GM12878 (cell line): ENCODE results near the gene SH2B3. TPM values are rescaled to one million over a fixed set of nuclear protein-coding genes. Genes with fewer than 3 reads are reported as not detected.

Experiments used
- FOXM1 ChIP-seq: IDR thresholded peaks from 2 replicates; pipeline ENCODE4 v1.6.1; 2012; ENCODE audit warnings: low read depth, mild to moderate bottlenecking, inconsistent platforms, low read length, moderate library complexity
- IRF4 ChIP-seq: IDR thresholded peaks from 2 replicates; pipeline ENCODE4 v1.6.1; 2011; ENCODE audit warnings: low read depth, low read length
- MEF2A ChIP-seq: IDR thresholded peaks from 2 replicates; pipeline ENCODE4 v1.6.1; 2011; ENCODE audit warnings: low read depth, mild to moderate bottlenecking, low read length, moderate library complexity; ENCODE audit not compliant: insufficient read depth
- NFYA ChIP-seq: IDR thresholded peaks from 2 replicates; pipeline ENCODE4 v1.6.1; 2011; ENCODE audit warnings: low read depth, mild to moderate bottlenecking, low read length, improper control_type of control experiment, borderline replicate concordance
- NR2C1 ChIP-seq: fragments of 450-650 bp; IDR thresholded peaks from 2 replicates; pipeline ENCODE4 v1.6.1; 2017; ENCODE audit warnings: antibody characterized with exemption, mild to moderate bottlenecking, moderate library complexity
- PAX8 ChIP-seq: fragments of 450-650 bp; IDR thresholded peaks from 2 replicates; pipeline ENCODE4 v1.6.1; 2017; ENCODE audit warnings: mild to moderate bottlenecking, moderate library complexity
- SMAD5 ChIP-seq: IDR thresholded peaks from 2 replicates; pipeline ENCODE4 v1.6.1; 2016; ENCODE audit warnings: antibody characterized with exemption, low read depth
- SRF ChIP-seq, 2 experiments: IDR thresholded peaks; 2 replicates each; pipeline ENCODE4 v1.6.1; 2011; ENCODE audit warnings: low read depth in 2 of 2, low read length in 2 of 2, mild to moderate bottlenecking in 1 of 2, moderate library complexity in 1 of 2
- polyA plus RNA-seq, 11 experiments: library from polyadenylated mRNA; depleted of rRNA in 4 of 11; unstranded in 6 of 11; stranded (reverse) in 5 of 11; fragments of >200 nt; fragmentation: Nextera tagmentation in 4 of 11; fragmentation: Illumina TruSeq in 1 of 11; extraction: Ambion mirVana in 4 of 11; extraction: Trizol in 1 of 11; gene quantifications; 1 replicate in 1 of 11; 2 replicates in 10 of 11; pipeline versions ENCODE4 v1.2.1 to v1.2.3, GENCODE V29; 2011 to 2016; ENCODE audit warnings: inconsistent platforms in 2 of 11, missing spikeins in 2 of 11, low read depth in 1 of 11
- total RNA-seq, 4 experiments: library from RNA; depleted of rRNA in 3 of 4; stranded (reverse); fragments of >200 nt in 3 of 4; fragmentation: Illumina TruSeq in 1 of 4; extraction: Trizol in 1 of 4; gene quantifications; 2 replicates each; pipeline versions ENCODE4 v1.2.1 to v1.2.3, GENCODE V29; 2013 to 2021
- TF ChIP-seq, protein P1 (sequence below): fragments of 450-650 bp; IDR thresholded peaks from 2 replicates; pipeline ENCODE4 v1.6.1; 2018; ENCODE audit warnings: borderline replicate concordance, mild to moderate bottlenecking; ENCODE audit not compliant: partially characterized antibody
- TF ChIP-seq, protein P2 (sequence below): IDR thresholded peaks from 2 replicates; pipeline ENCODE4 v1.6.1; 2011; ENCODE audit warnings: borderline replicate concordance, low read depth, mild to moderate bottlenecking, moderate library complexity, mixed read lengths, low read length; ENCODE audit not compliant: insufficient read depth; ENCODE audit errors: extremely low read length

SH2B3 gene
- total and polyA plus RNA-seq, 10 of the 15 experiments (the other 5 are each of a cell fraction or from before 2014, with no cell fraction given): 5.8 to 46.4 (median 23.3) TPM

DNA sequence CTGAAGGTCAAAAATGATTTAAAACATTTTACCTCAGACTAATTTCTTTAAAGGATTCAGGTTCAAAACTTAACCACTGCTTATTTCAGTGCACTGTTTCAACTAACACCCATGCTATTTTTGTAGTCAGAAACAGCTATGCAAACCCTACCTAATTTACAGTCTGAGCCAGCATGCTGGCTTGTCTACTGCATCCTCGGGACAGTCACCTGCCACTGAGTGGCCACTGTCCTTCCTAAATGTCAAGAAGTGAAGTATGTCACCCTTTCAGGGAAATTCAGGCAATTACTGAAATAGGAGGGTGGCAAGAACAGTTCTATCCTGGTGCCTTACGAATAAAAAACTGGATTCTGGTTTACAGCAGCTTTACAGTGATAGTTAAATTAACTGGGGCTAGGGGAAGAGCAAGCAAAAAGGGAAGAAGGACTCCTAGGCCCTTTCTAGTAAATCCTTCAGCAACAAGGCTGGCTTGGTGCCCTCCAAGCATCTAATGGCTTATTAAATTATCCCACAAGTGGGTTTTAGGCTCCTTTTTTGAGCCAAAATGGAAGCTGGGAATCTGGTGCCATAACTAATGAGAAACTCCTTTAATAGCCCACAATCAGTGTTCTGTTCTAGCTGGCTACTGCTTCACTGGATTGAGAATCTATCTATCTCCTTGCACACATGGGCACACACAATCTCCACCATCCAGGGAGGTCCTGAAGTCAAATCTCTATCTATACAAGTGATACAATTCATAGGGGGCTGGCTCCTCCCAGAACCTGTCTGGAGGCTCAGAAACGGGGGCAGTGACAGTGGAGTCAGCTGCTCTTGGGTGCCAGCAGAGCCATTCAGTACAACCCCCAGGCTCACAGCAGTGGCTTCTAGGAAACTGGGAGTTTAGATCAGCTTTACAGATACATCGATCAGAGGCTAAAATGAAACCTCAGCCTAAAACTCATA is 43.4 kb downstream of the SH2B3 start (continued):
- TF ChIP-seq, protein P1, sequence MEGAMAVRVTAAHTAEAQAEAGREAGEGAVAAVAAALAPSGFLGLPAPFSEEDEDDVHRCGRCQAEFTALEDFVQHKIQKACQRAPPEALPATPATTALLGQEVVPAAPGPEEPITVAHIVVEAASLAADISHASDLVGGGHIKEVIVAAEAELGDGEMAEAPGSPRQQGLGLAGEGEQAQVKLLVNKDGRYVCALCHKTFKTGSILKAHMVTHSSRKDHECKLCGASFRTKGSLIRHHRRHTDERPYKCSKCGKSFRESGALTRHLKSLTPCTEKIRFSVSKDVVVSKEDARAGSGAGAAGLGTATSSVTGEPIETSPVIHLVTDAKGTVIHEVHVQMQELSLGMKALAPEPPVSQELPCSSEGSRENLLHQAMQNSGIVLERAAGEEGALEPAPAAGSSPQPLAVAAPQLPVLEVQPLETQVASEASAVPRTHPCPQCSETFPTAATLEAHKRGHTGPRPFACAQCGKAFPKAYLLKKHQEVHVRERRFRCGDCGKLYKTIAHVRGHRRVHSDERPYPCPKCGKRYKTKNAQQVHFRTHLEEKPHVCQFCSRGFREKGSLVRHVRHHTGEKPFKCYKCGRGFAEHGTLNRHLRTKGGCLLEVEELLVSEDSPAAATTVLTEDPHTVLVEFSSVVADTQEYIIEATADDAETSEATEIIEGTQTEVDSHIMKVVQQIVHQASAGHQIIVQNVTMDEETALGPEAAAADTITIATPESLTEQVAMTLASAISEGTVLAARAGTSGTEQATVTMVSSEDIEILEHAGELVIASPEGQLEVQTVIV: no peak
- no peak for TF ChIP-seq NR2C1
- TF ChIP-seq SMAD5: no peak
- no peak for TF ChIP-seq SRF (IDR thresholded peaks at IDR 0.05; ENCODE audit: low read depth in 2 of 2, low read length in 2 of 2)
- TF ChIP-seq NFYA: no peak
- no peak for TF ChIP-seq IRF4
- TF ChIP-seq, protein P2, sequence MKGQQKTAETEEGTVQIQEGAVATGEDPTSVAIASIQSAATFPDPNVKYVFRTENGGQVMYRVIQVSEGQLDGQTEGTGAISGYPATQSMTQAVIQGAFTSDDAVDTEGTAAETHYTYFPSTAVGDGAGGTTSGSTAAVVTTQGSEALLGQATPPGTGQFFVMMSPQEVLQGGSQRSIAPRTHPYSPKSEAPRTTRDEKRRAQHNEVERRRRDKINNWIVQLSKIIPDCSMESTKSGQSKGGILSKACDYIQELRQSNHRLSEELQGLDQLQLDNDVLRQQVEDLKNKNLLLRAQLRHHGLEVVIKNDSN: no peak
- TF ChIP-seq PAX8: no peak
- TF ChIP-seq MEF2A: no peak
- no peak for TF ChIP-seq FOXM1
